Measurements from ENCODE around the gene NCS1.
A peak's percentile ranks its signal among the peaks of the same experiment; 100 is the strongest.

NCS1 gene

DNA sequence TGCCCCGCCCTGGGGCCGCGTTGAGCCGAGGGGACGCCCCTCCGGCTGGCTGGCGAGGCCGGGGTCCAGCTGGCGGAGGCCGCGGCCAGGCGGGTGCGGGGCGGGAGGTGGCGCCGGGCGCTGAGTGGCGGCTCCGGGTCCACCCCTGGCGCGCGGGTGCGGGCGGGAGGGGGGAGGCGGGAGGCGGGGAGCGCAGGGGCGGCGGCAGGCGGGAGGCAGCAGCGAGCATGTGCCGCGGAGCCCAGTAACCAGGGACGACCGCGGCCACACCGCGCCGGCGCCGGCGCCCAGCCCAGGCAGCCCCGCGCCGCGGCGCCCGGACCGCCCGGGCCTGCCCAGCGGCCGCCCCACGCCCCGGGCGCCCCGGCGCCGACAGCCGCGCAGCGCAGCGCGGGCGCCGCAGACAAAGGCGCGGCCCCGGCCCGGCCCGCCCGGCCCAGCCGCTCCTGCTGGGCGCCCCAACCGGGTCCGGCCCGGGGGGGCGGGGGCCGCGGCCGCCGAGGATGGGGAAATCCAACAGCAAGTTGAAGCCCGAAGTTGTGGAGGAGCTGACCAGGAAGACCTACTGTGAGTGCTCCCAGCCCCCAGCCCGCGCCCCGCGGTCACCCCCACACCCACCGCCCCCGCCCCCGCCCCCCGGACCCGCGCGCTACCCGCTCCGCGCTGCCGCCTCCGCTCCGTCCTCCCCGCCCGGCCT lies at the start of gene NCS1:
Gene NCS1, plus strand, starts transcription at position 244 of the 697 bp plus-strand sequence. Its CDS starts 260 bp downstream, at position 504.
- peak; percentile 58 for DNase-seq

DNA sequence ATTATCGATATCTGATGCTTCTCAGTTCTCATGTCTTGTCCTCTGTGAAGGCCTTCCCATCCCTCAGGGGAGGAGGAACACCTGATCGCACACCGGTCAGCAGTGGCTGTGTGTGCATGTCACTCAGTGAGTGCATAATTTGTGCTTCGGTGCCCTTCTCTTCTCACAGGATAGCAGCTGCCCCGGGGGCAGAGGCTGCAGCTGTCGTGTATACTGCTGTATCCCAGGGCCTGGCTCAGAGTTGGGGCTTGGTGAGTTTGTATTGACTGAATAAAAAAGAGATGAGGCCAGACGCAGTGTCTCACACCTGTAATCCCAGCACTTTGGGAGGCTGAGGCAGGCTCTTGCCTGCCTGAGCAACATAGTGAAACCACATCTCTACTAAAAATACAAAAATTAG lies 49.7 kb upstream of the NCS1 start:
- DNase-seq = no peak

DNA sequence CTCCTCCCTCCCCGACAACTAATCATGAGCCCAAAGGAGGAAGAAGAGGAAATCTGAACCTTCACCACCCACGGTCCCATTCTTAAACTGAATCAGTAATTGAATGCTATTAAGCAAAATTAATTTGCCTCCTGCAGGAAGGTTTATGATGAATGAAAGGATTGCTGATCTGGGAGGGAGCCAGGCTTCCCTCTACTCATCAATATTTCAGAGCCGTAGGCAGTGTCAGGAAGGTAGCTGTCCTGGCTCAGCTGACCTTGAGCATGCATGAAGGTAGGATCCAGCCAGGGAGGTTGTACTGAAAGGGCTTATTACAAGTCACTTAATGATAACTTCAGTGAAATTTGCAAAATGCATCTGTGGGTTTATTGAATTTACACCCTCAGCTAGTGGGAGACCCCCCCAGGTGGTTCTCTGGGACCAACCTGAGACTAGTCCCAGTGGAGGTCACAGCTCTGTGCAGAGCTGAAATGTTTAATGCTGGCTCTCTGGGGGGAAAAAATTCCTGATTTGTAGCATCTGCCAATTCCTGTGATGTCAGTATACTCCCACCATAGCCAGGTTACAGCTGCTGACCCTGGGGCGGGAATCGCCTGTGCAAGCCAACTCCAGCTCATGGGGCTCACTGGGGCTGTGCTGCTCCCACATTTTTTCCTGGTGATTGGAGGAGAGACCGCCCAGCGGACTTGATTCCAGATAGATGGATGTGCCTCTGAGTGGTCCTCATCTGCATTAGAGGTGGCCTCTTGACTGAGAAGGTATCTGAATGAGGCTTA lies 47.9 kb upstream of the NCS1 start:
- no peak for DNase-seq

DNA sequence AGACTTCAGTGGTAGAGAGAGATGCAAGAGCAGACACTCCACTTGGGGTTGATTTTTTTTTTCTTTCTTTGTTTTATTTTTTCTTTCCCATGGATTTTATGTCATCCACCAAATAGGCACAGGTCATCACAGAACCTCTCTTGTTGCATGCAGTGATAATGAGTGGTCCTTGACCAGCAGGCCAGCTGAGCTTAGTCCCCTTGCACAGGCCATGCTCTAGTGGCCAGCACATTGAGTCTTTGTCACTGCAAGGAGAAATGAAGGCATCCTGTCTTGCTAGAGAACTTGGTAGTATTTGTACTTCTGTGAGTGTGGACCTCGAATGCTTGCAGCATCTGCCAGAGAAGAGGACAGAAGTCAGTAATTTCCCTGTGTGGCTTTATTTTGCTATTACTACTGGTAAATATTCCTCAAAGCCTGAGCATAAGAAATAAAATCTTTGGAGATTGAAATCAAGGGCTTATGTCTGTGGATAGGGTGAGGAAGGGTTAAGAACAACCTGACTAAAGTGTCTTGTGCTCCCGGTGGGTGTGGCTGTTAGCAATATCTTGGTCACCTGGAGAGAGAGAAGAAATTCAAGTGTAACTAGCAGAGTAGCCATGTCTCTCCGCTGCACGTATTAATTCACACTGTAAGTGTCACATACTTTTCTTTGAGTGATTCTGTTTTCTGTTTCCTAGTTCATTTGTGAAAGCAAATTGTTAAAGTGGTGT lies 45.3 kb upstream of the NCS1 start:
- DNase-seq = no peak

DNA sequence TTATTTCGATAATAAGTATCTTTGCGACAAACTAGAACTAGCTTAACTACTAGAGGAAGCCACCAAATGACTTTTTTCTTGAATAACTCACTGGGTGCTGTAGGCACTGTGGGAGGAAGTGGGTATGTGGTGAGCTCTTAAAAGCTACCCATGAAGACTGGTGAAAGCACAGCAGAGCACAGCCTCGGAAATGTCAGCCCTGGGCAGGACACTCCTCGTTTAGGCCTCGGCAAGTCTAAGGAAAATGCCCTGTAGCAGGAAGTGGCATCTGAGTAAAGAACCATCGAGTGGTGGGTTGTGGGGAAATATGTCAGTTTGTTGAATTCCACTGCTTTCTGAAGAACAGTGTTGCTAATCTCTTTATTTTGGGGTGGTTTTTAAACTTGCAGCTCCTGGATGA lies 44.0 kb upstream of the NCS1 start:
- DNase-seq = no peak

DNA sequence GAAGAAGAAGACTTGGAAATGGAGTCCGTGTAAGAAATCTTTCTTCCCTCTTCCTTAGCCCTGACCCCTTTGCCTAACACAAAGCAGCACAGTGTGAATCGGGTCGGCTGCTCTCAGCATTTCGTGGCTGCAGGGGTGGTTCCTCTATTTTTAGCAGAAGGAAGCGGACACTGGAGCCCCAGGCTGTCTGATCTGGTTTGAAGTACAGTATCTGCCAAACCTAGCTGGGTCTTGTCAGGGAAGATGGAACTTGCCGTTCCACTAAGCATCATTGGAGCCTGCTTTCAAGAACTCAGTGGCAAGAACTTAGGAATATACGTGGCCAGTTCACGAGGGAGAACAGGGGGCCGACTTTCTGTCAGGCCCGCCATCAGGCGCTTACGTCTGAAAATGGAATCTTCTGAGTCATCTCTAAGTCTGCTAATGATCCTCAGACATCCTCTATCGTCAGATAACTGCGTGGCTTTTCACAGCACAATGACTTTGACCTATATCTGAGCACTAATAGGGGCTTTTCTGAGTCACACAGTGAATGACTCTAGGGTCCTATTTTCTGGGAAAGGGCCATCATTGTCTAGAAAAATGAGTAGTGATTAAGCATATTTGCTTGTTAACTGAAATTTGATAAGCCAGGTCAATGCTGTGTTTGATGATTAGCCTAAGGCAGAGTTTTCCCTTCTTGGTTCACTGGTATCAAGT lies 43.3 kb upstream of the NCS1 start:
- peak; percentile 40 for DNase-seq

DNA sequence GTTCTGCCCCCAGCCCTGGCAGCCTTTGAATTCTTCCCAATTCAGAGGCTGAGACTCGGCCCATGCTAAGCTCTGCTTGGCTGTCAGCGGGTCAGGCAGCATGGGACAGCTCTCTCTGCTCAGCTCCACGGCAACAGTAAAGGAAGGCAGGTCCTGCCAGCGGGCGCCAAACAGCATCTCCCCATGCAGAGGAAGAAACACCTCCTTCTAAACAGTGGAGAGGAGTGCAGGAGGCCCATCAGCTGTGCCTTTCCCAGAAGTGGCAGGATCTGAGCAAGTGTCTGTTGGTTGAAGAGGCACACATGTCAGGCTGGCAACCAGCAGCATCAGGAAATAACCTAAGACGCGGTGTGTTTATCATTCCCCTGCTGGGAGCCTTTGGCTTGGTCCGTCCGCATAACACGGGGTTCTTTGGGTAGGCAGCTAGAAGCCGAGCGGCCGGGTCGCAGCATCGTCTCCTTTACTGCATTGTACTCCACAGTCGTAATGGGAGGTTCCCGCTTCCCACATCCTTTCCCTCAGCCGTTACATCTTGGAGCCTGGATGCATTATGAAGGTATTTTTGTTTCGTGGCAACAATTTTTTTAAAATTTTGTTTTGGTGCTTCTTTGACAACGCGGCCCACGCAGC lies 42.7 kb upstream of the NCS1 start:
- DNase-seq = no peak

DNA sequence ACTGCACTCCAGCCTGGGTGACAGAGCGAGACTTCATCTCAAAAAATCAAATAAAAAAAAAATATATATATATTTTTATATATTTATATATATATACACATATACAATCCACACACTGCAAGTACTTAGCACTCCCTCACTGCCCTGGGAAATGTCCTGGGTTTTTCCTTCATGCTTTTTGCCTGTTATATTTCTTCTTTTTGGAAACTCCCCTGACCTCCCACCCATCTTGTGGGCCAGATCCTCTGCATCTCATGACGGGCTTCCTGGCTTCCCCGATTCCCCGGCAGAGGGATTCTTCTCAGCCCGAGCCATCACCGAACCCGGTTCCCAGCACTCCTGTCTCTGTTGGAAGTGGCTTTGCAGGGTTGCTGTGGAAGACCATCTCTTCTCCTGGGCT lies 39.5 kb upstream of the NCS1 start:
- DNase-seq = no peak

DNA sequence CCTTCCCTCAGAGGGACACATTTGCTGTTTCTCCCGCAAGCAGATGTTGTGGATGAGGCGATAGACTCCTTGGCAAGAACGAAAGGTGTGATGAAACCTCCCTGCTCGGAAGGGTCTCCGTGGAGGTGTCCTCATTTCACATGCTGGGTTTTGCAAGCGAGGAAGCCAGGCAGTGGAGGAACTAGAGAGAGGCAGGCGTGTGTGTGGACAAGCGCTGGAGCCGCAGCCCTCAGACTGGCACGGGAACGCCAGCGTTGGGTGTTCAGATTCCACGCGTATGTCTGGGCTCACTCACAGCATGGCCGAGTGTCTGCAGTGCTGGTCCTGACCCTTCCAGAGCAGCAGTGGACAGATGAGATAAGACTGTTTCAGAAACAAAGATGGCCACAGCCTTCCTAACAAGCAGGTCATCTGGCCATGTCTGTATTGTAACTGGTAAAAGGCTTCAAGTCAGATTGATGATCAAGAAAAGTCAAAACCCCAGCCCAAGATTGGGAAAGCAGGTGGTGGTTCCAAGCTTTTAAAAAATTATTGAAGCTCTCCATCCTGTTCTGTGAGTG lies 35.0 kb upstream of the NCS1 start:
- DNase-seq = no peak

DNA sequence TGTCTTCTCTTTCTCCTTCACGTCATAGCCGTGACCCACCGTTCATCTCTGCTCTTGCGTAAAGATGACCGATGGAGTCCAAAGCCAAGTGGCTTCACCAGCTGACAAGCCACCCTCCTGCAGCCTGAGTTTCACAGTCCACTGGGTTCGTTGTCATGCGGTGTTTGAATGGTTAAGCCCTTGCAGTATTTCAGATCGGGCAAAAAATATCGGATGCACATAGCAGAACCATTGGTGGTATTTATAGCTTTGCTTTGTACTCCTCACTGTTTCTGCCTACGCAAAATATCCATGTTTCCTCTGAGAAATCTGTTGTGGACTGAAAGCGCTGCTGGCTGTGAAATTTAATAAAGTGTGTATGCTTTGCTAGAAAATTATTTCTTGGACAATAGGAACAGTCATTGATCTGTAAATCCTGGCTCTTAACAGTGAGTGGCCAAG lies 34.5 kb upstream of the NCS1 start:
- no peak for DNase-seq

DNA sequence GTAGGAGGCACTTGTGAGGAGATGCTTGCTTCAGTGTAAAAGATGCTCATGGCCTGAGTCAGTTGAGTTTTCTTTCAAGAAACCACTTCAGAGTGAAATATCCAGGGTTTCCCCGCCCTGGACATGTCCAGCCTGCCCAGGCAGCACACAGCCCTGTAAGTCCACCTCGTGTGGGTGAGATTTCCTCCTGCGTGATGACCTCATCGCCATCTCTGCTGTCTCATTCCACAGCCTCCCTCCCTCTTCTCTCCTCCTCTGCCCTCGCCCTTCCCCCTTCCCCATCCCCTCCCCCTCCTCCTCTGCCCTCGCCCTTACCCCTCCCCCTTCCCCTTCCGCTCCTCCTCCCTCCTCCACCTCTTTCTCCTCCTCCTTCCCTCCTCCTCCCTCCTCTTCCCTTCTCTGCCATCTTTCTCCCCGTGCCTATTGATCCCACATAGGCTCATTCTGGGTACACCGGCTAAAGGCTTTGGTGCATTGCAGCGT lies 34.0 kb upstream of the NCS1 start:
- DNase-seq = no peak

DNA sequence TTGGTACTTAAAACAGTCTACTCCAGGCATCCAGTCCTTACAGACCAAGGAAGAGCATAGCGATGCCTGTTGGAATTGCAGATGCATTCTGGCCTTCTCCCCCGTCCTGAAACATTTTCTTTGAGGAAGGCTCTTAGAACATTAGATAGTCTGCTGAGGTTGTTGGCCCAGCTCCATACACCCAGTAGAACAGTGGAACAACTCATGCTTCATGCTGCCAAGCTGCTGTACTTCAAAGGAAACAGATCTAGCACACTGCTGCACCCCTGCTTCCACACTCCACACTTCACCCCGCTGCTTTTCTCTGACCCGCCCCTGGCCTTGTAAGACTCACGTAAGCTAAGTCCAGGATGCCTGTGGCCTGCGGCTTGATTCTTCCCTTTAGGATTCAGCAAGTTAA lies 33.4 kb upstream of the NCS1 start:
- no peak for DNase-seq

DNA sequence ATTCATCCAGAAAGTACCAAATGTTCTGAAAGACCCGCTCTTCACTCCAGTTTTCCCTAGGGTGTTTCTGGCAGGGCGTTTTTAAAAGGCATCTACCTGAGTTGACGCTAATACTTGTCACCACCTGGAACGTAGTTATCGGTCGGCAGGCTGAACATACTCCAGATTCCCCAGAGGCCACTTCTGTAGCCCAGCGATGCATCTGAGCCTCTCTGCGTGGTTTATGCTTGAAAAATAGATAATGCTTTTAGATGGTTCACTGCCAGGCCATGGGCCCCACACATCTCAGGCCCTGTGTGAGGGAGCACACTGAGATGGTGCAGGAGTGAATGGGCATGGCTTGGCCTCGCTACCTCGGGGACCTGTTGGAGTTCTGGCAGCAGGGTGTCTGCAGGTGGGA lies 33.0 kb upstream of the NCS1 start:
- DNase-seq = peak; percentile 7

DNA sequence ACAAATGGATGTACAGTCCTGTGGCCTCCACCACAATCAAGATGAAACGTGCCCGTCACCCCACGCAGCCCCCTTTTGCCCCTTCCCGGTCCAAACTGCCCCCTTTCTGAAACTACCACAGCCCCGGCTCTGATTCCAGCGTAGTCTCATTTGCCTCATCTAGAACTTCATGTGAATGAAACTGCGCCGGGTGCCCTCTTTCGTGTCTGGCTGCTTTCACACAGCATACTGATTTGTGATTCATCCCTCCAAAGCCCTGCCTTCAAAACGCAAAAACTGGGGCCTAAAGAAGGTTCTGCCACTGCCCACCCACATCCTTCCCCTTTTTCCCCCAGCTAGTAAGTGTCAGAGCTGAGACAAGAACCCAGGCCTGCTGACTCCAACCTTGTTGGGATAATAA lies 31.5 kb upstream of the NCS1 start:
- no peak for DNase-seq

DNA sequence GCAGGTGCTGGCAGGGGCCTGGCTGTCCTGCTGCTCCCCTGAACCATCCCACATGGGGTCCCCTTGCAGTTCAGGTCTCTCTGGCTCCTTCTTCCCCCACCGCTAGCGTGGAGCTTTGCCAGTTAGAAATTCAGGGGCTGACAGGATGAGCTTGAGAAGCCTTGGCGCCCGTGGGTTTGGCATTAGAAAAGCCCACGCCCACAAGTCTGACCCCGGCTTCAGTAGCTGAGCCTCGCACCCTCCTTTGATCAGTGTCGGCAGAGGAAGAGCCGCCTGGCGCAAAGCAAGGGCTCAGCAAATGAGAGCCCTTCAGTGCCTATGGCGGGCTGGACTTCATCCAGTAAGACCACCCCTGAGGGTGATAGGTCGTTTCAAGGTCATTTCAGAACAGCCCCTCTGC lies 30.1 kb upstream of the NCS1 start:
- DNase-seq = no peak

DNA sequence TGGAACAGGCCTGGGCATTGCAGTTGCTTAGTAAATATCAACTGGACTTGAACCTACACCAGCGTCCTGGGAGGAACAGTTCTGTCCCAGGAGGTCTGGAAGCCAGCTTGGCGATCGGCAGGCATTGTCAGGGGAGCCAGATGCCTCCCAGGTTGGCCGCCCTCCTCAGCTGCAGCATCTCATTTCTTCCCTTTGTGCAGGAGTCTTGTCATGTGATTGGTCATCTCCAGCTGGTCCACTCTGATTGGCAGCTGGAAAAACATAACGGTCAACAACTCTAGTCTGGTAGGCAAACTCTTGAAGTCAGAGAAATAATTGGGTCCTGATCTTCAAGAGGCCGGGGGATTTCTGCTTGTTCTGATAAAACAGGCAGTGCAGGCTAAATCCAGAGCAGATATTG lies 29.6 kb upstream of the NCS1 start:
- no peak for DNase-seq

DNA sequence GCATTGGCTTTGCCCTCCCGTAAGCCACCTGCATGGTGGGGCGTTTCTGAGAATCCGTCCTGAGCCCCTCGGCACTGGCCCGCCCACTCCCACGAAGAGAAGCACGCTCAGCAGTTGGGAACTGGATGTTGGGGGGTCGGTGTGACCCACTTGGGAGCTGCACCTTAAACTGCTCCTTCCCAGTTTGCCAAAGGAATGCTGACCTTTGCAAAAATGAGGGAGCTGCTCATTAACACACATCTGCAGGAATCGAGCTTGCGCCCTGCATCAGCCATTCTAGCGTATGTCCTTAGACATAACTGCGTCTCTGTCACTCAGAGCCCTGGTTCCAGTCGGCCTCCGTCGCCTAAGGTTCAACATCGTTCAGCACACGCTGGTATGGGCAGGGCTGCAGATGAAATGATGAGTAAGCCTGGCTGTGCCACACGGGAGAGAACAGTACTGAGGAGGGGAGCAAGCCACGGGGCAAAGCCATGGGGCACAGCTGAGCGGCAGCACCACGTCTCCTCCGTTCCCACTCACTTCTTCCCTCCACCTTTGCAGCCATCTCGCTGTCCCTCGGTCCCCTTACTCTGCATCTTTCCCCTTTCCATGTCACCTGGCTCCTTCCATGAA lies 28.8 kb upstream of the NCS1 start:
- no peak for DNase-seq

DNA sequence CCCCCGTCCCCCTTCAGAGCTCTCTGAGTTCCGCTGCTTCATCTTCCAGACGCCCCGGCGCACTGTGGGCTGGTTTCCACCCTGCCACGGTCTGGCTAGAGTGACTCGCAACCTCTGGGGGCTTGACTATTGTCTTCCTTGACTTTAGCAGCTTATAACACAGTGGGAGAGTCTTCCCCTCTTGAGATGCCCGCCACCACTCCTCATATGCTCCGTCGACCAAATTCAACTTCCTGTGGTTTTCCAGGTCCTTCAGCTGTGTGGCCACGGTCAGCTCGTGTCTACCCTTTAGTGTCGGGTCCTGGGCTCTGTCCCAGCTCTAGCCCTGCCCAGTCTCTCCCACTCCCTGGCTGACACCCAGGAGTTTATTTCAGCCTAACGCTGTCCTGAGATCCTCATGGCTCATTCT lies 28.2 kb upstream of the NCS1 start:
- no peak for DNase-seq

DNA sequence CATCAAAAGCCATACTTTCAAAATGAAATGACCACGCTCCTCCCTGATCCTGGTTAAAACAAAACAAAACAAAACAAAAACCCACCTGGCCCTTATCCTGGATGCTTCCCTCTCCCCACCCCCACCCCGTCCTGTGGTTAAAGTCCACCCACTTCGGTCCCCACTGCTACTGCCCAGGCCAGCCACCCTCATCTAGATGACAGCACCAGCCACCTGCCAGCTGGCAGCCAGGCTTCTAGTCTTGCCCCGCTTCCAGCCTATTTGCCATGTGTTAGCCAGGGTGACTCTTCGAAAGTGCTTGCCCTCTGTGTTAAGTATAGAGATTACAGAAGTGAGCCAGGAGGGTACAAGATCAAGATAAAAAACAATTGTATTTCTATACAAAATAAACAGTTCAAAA lies 27.5 kb upstream of the NCS1 start:
- DNase-seq = no peak

DNA sequence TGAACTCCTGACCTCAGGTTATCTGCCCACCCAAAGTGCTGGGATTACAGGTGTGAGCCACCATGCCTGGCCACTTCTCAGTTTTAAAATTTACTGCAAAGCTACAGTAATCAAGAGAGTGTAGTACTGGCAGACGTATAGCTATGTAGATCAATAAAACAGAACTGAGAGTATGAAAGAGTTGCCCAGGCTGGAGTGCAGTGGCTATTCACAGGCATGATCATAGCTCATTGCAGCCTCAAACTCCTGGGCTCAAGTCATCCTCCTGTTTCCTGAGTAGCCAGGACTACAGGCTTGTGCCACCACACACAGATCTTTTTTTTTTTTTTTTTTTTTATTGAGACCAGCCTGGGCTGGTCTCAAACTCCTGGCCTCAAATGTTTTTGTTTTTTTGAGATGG lies 26.5 kb upstream of the NCS1 start:
- no peak for DNase-seq

DNA sequence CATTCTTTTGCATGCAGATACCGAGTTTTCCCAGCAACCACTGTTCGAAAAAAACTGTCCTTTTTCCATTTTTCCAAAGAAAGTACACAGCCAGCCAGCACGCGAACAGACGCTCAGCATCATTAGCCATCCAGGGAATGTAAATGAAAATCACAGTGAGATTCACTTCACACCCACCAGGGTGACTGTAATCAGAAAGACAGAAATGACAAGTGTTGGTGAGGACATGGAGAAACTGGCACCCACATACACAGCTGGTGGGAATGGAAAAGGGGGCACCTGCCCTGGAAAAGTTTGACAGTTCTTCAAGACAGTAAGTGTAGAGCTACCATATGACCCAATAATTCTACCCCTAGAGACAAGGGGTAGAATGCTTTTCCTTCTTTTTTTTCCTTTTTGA lies 25.0 kb upstream of the NCS1 start:
- DNase-seq = no peak

DNA sequence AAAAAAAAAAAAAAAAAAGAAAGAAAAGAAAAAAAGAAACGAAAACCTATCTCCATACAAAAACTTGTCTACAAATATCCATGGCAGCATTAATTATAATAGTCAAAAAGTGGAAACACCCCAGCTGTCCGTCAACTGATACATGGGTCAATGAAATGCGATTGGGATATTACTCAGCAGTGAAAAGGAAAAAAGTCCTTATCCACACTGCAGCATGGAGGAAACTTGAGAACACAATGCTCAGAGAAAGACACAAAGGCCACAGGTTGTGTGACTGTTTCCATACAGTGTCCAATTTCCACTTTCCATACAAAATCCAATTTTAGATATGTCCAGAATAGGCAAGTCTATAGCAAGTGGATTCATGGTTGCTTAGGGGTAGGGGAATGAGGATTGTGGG lies 24.3 kb upstream of the NCS1 start:
- DNase-seq = no peak
